Large intestine (tissue), 3 donors: ENCODE measurements around the gene NUAK1. TPM values are rescaled to one million over a fixed set of nuclear protein-coding genes. Genes with fewer than 3 reads are reported as not detected.

Source experiments
- DNase-seq, 2 donors: peaks; one replicate each; pipeline versions ENCODE4 v3.0.0 to v3.0.0-alpha.2; 2013
- H3K27ac ChIP-seq: one replicate; pipeline ENCODE4 v1.5.1; 2013; ENCODE audit warnings: low read length
- H3K27me3 ChIP-seq: 2 replicates; pipeline ENCODE4 v1.6.1; 2013; ENCODE audit warnings: low read length; ENCODE audit not compliant: control insufficient read depth, insufficient read depth
- H3K36me3 ChIP-seq: 2 replicates; pipeline ENCODE4 v1.6.1; 2013; ENCODE audit warnings: low read length; ENCODE audit not compliant: control insufficient read depth, insufficient read depth
- H3K4me1 ChIP-seq: one replicate; pipeline ENCODE4 v1.6.1; 2013; ENCODE audit warnings: low read length; ENCODE audit not compliant: control insufficient read depth, insufficient read depth
- H3K4me3 ChIP-seq: one replicate; pipeline ENCODE4 v1.5.1; 2013; ENCODE audit warnings: low read length
- H3K9me3 ChIP-seq: one replicate; pipeline ENCODE4 v1.6.1; 2013; ENCODE audit warnings: mild to moderate bottlenecking, low read depth, low read length, moderate library complexity; ENCODE audit not compliant: control insufficient read depth
- WGBS: methylation state at CpG from one replicate; pipeline ENCODE4 v1.1.5; 2013; ENCODE audit warnings: low lambda C conversion rate; ENCODE audit not compliant: insufficient coverage; 5-methylcytosine and 5-hydroxymethylcytosine counted together
- polyA plus RNA-seq: library from polyadenylated mRNA; unstranded; fragments of 120-200 nt; gene quantifications from one replicate; pipeline ENCODE4 v1.2.1, GENCODE V29; 2013

The NUAK1 gene
- polyA plus RNA-seq, 1 donor = 3.1 TPM

GRCh38 chr12:106094304-106094703 is 44.5 kb downstream of the NUAK1 start:
- Histone ChIP-seq H3K27ac (no peak overlapping the region), H3K27me3 (no peaks in the 10 kb centered on the region), H3K4me3 (no peak overlapping the region), H3K36me3 (no peaks in the 10 kb centered on the region), H3K4me1 (no peaks in the 10 kb centered on the region), H3K9me3 (no peaks in the 10 kb centered on the region)
- no peak for DNase-seq
- WGBS = no CpG with 5 or more reads among the region's 5 CpGs

- no peak for DNase-seq
- H3K36me3 ChIP-seq = no peaks in the 10 kb centered on the region
- 100% methylated on average over 2 of the region's 6 CpGs for WGBS
- H3K27me3 ChIP-seq = no peaks in the 10 kb centered on the region
- H3K9me3 ChIP-seq = no peaks in the 10 kb centered on the region
- no peak overlapping the region for H3K27ac ChIP-seq
- no peak overlapping the region for H3K4me3 ChIP-seq
- no peaks in the 10 kb centered on the region for H3K4me1 ChIP-seq
Observed at GRCh38 chr12:106093246-106093645, 45.5 kb downstream of the NUAK1 start.

- Histone ChIP-seq H3K4me1 (no peaks in the 10 kb centered on the region), H3K9me3 (no peaks in the 10 kb centered on the region), H3K27ac (no peak overlapping the region), H3K27me3 (no peaks in the 10 kb centered on the region), H3K36me3 (no peaks in the 10 kb centered on the region), H3K4me3 (no peak overlapping the region)
- DNase-seq = no peak
- WGBS = 100% methylated on average over 1 of the region's 6 CpGs
Observed at GRCh38 chr12:106091446-106091820, 47.3 kb downstream of the NUAK1 start.

- 60% methylated on average over 1 of the region's 10 CpGs for WGBS
- H3K9me3 ChIP-seq = no peaks in the 10 kb centered on the region
- no peak overlapping the region for H3K4me3 ChIP-seq
- H3K36me3 ChIP-seq = no peaks in the 10 kb centered on the region
- no peak overlapping the region for H3K27ac ChIP-seq
- H3K27me3 ChIP-seq = no peaks in the 10 kb centered on the region
- no peak for DNase-seq
- no peaks in the 10 kb centered on the region for H3K4me1 ChIP-seq
Observed at GRCh38 chr12:106090591-106091445, 47.9 kb downstream of the NUAK1 start.

DNA sequence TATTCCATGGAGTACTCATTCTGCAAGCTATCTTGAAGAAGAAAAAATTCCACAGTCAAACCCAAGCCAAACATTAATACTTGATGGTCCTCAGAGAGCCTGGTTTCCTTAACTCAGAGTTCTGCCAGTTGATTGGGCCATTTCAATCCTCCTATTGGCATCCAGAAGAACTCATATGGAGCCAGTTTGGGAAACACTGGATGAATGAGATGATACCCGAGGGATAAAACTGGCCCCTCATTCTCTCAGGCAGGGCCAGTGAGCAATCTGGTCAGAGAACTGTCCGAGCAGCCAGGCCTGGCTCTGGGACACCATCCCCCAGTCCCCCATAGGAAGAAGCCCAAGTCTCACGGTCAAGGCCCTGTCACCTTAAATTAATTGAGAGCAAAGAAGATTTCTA is 48.8 kb downstream of the NUAK1 start:
- Histone ChIP-seq H3K36me3 (no peaks in the 10 kb centered on the region), H3K27me3 (no peaks in the 10 kb centered on the region), H3K27ac (no peak overlapping the region), H3K9me3 (no peaks in the 10 kb centered on the region), H3K4me1 (no peaks in the 10 kb centered on the region), H3K4me3 (no peak overlapping the region)
- WGBS = 100% methylated on average over 1 of the region's 3 CpGs
- DNase-seq = no peak

DNA sequence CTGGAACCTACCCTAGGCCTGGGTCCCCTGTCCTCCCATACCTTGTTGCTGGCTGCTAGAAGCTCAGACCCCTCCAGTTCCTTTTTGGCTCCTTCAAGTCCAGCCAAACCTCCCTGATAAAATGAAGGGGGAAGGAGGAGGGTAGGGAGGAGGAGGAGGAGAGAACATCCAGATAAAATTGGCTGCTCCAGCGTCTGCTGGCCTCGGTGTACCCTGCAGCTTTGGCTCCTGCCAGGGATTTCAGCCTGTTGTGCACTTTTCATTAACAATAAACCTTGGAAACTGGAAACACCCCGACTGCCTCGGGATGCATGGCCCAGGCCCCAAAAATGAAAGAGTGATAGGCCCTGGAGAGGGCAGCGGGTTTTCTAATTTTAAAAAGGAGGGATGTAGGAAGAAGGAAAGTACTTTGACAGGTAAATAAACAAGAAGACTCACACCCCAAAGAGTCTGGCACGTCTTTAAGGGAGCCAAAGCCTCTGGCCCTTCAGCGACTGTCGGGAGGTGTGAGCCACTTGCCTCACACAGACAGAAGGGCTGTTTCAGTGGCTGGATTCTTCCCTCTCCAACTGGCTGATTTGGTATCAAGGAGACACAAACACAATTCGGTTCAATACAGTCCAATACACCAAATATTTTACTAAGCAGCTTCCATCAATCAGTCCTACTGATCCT is 49.8 kb downstream of the NUAK1 start:
- Histone ChIP-seq H3K27ac (no peak overlapping the region), H3K27me3 (no peaks in the 10 kb centered on the region), H3K4me3 (no peak overlapping the region), H3K9me3 (no peaks in the 10 kb centered on the region), H3K4me1 (no peaks in the 10 kb centered on the region), H3K36me3 (no peaks in the 10 kb centered on the region)
- no peak for DNase-seq
- WGBS = no CpG with 5 or more reads among the region's 9 CpGs

- H3K4me1 ChIP-seq = no peaks in the 10 kb centered on the region
- no CpG with 5 or more reads among the region's 4 CpGs for WGBS
Observed at GRCh38 chr12:106088246-106088808, 50.4 kb downstream of the NUAK1 start.

GRCh38 chr12:106086696-106087095 is 52.1 kb downstream of the NUAK1 start:
- Histone ChIP-seq H3K27ac (no peak overlapping the region), H3K4me3 (no peak overlapping the region), H3K9me3 (no peaks in the 10 kb centered on the region), H3K27me3 (no peaks in the 10 kb centered on the region), H3K4me1 (no peaks in the 10 kb centered on the region), H3K36me3 (no peaks in the 10 kb centered on the region)
- no CpG with 5 or more reads among the region's 19 CpGs for WGBS
- no peak for DNase-seq

More at GRCh38 chr12:106088246-106088808, 50.4 kb downstream of the NUAK1 start:
- no peak for DNase-seq
- Histone ChIP-seq H3K4me3 (no peak overlapping the region), H3K27ac (no peak overlapping the region), H3K36me3 (no peaks in the 10 kb centered on the region), H3K27me3 (no peaks in the 10 kb centered on the region), H3K9me3 (no peaks in the 10 kb centered on the region)

- Histone ChIP-seq H3K27me3 (no peaks in the 10 kb centered on the region), H3K4me3 (no peak overlapping the region), H3K9me3 (no peaks in the 10 kb centered on the region), H3K27ac (no peak overlapping the region), H3K36me3 (no peaks in the 10 kb centered on the region), H3K4me1 (no peaks in the 10 kb centered on the region)
- DNase-seq = no peak
- 25% methylated on average over 1 of the region's 2 CpGs for WGBS
Observed at GRCh38 chr12:106085213-106085612, 53.5 kb downstream of the NUAK1 start.

- Histone ChIP-seq H3K4me3 (no peak overlapping the region), H3K9me3 (no peaks in the 10 kb centered on the region), H3K27ac (no peak overlapping the region), H3K27me3 (no peaks in the 10 kb centered on the region), H3K4me1 (no peaks in the 10 kb centered on the region), H3K36me3 (no peaks in the 10 kb centered on the region)
- no peak for DNase-seq
- no CpG with 5 or more reads among the region's 3 CpGs for WGBS
Observed at GRCh38 chr12:106084759-106085158, 54.0 kb downstream of the NUAK1 start.
